ENCODE results near the gene DNAJC18. TPM values are rescaled to one million over a fixed set of nuclear protein-coding genes. Genes with fewer than 3 reads are reported as not detected.

The DNAJC18 gene
- total and polyA plus RNA-seq, 4 donors = 2.2 to 10.7 (median 8.7) TPM

GRCh38 chr5:139381837-139382761 is 57.2 kb downstream of the DNAJC18 start:
- no peak overlapping the region for H3K4me3 ChIP-seq
- no peaks in the 10 kb centered on the region for H3K9me3 ChIP-seq (ENCODE audit: control insufficient read depth in 4 of 4, insufficient read depth in 3 of 4, low read length in 3 of 4)
- peaks cover 0 to 3% (median 0%) of the 10 kb centered on the region in 4 donors for H3K36me3 ChIP-seq (ENCODE audit: control insufficient read depth in 4 of 4, insufficient read depth in 4 of 4, low read length in 4 of 4)
- no peak for DNase-seq
- peaks cover 0 to 6% (median 0%) of the 10 kb centered on the region in 5 donors for H3K4me1 ChIP-seq (ENCODE audit: control insufficient read depth in 5 of 5, insufficient read depth in 5 of 5, low read length in 5 of 5)
- WGBS, 2 donors = 89 to 92% methylated on average over 28 of the region's 28 CpGs
- H3K9ac ChIP-seq (ENCODE audit: insufficient read depth in 1 of 2, low read length in 2 of 2) = no peak overlapping the region
- no peak for TF ChIP-seq CTCF (IDR thresholded peaks at IDR 0.05; ENCODE audit: control extremely low read depth, extremely low read depth)
- ATAC-seq (ENCODE audit: insufficient read depth, low FRiP score) = no peak
- no peak overlapping the region for H3K27ac ChIP-seq (ENCODE audit: low read depth in 1 of 2, low read length in 1 of 2)
- no peaks in the 10 kb centered on the region for H3K27me3 ChIP-seq (ENCODE audit: control insufficient read depth in 3 of 3, insufficient read depth in 3 of 3, low read length in 2 of 3)

GRCh38 chr5:139379626-139380449 is 59.5 kb downstream of the DNAJC18 start:
- Histone ChIP-seq H3K36me3 (ENCODE audit: control insufficient read depth in 4 of 4, insufficient read depth in 4 of 4, low read length in 4 of 4) (peaks cover 0 to 4% (median 1%) of the 10 kb centered on the region in 4 donors), H3K4me3 (no peak overlapping the region), H3K9me3 (ENCODE audit: control insufficient read depth in 4 of 4, insufficient read depth in 3 of 4, low read length in 3 of 4) (no peaks in the 10 kb centered on the region), H3K27me3 (ENCODE audit: control insufficient read depth in 3 of 3, insufficient read depth in 3 of 3, low read length in 2 of 3) (no peaks in the 10 kb centered on the region), H3K27ac (ENCODE audit: low read depth in 1 of 2, low read length in 1 of 2) (no peak overlapping the region), H3K4me1 (ENCODE audit: control insufficient read depth in 5 of 5, insufficient read depth in 5 of 5, low read length in 5 of 5) (peaks cover 0 to 6% (median 0%) of the 10 kb centered on the region in 5 donors), H3K9ac (ENCODE audit: insufficient read depth in 1 of 2, low read length in 2 of 2) (no peak overlapping the region)
- DNase-seq (no peak), ATAC-seq (ENCODE audit: insufficient read depth, low FRiP score) (no peak)
- TF ChIP-seq CTCF (IDR thresholded peaks at IDR 0.05; ENCODE audit: control extremely low read depth, extremely low read depth) = no peak
- 89 to 91% methylated on average over 15 of the region's 15 CpGs for WGBS, 2 donors

GRCh38 chr5:139378941-139379361 is 60.4 kb downstream of the DNAJC18 start:
- 76 to 81% methylated on average over 13 of the region's 13 CpGs for WGBS, 2 donors

More at GRCh38 chr5:139378941-139379361, 60.4 kb downstream of the DNAJC18 start:
- ATAC-seq (ENCODE audit: insufficient read depth, low FRiP score) (no peak), DNase-seq (no peak)
- no peaks in the 10 kb centered on the region for H3K27me3 ChIP-seq (ENCODE audit: control insufficient read depth in 3 of 3, insufficient read depth in 3 of 3, low read length in 2 of 3)
- no peak for TF ChIP-seq CTCF (IDR thresholded peaks at IDR 0.05; ENCODE audit: control extremely low read depth, extremely low read depth)
- no peaks in the 10 kb centered on the region for H3K9me3 ChIP-seq (ENCODE audit: control insufficient read depth in 4 of 4, insufficient read depth in 3 of 4, low read length in 3 of 4)
- H3K36me3 ChIP-seq (ENCODE audit: control insufficient read depth in 4 of 4, insufficient read depth in 4 of 4, low read length in 4 of 4) = peaks cover 0 to 8% (median 1%) of the 10 kb centered on the region in 4 donors
- no peak overlapping the region for H3K4me3 ChIP-seq
- no peak overlapping the region for H3K9ac ChIP-seq (ENCODE audit: insufficient read depth in 1 of 2, low read length in 2 of 2)
- H3K4me1 ChIP-seq (ENCODE audit: control insufficient read depth in 5 of 5, insufficient read depth in 5 of 5, low read length in 5 of 5) = peaks cover 0 to 6% (median 0%) of the 10 kb centered on the region in 5 donors
- no peak overlapping the region for H3K27ac ChIP-seq (ENCODE audit: low read depth in 1 of 2, low read length in 1 of 2)
